Heart right ventricle (tissue), 16 donors: ENCODE data around the gene DOCK4. TPM values are rescaled to one million over a fixed set of nuclear protein-coding genes. Genes with fewer than 3 reads are reported as not detected.

Experiments
- ATAC-seq, 8 donors: fragments of 200-7000 bp; cut with Tn5 transposase; one replicate each; pipeline ENCODE4 v1.9.1; 2020; ENCODE audit warnings: mild to moderate bottlenecking in 8 of 8, moderate library complexity in 8 of 8, moderate number of reproducible peaks in 1 of 8
- DNase-seq, 2 donors: peaks; one replicate each; pipeline ENCODE4 v3.0.0-alpha.2; 2020
- H3K27ac ChIP-seq, 10 donors: fragments of 200-600 bp; sonication (generic) in 2 of 10; one replicate each; pipeline versions ENCODE4 v1.5.0 to v1.8.0; 2020 to 2022; ENCODE audit warnings: mild to moderate bottlenecking in 3 of 10
- H3K27me3 ChIP-seq, 7 donors: fragments of 200-600 bp; one replicate each; pipeline ENCODE4 v1.8.0; 2021 to 2022; ENCODE audit warnings: mild to moderate bottlenecking in 2 of 7
- H3K36me3 ChIP-seq, 9 donors: fragments of 200-600 bp; sonication (generic) in 1 of 9; one replicate each; pipeline versions ENCODE4 v1.5.0 to v1.8.0; 2020 to 2022; ENCODE audit warnings: mild to moderate bottlenecking in 2 of 9
- H3K4me1 ChIP-seq, 9 donors: fragments of 200-600 bp; sonication (generic) in 1 of 9; one replicate each; pipeline versions ENCODE4 v1.5.0 to v1.8.0; 2020 to 2022; ENCODE audit warnings: mild to moderate bottlenecking in 4 of 9
- H3K4me3 ChIP-seq, 10 donors: fragments of 200-600 bp; sonication (generic) in 2 of 10; one replicate each; pipeline versions ENCODE4 v1.5.0 to v1.8.0; 2020 to 2022; ENCODE audit warnings: mild to moderate bottlenecking in 7 of 10, moderate library complexity in 2 of 10
- H3K9me3 ChIP-seq, 11 donors: fragments of 200-600 bp in 10 of 11; sonication (generic) in 2 of 11; one replicate each; pipeline versions ENCODE4 v1.5.0 to v1.8.0; 2013 to 2022; ENCODE audit warnings: mild to moderate bottlenecking in 2 of 11, control low read depth in 1 of 11, moderate library complexity in 1 of 11
- WGBS, 2 donors: extraction: QIAGEN DNeasy Blood & Tissue Kit; methylation state at CpG; one replicate each; pipeline ENCODE4 v1.1.7; 2013; ENCODE audit warnings: inconsistent platforms in 1 of 2; 5-methylcytosine and 5-hydroxymethylcytosine counted together
- intact Hi-C, 10 donors: fragments of 100-400 bp; cut with DNase I; formaldehyde crosslinking; loops; one replicate each; pipeline versions ENCODE4 v1.11.1 to v1.14.2; 2022
- polyA plus RNA-seq, 2 donors: library from polyadenylated mRNA; stranded (reverse); fragments of 200-250 nt; gene quantifications; one replicate each; pipeline ENCODE4 v1.2.3, GENCODE V29; 2013
- total RNA-seq, 10 donors: library from RNA; stranded (reverse); fragmentation: NEBNext Ultra II Directional in 3 of 10; extraction: Animal tissue kit (Norgen Biotek cat#: 25700) in 3 of 10; gene quantifications; one replicate each; pipeline versions ENCODE4 v1.2.1 to v1.2.4, GENCODE V29; 2021 to 2023
- TF ChIP-seq, protein P1 (sequence below), 9 donors: fragments of 200-600 bp; sonication (generic) in 2 of 9; IDR thresholded peaks; one replicate each; pipeline versions ENCODE4 v1.5.0 to v1.8.0; 2021 to 2022; ENCODE audit warnings: antibody characterized with exemption in 9 of 9, mild to moderate bottlenecking in 5 of 9, moderate library complexity in 1 of 9
- donor health status: Arrhythmogenic right ventricular cardiomyopathy.
- donor health status: ischemic (EF 13 %, LVEDD 7.1; RV severe dilation, severe dysfunction).
- donor health status: healthy with polysubstance abuse.
- donor health status: DM: no; HTN: yes; CAD: no.
- donor health status: DM: no; HTN: no; CAD: no.
- donor health status: ischemic (EF 25% LVEDD 6.9; RV normal size, moderate dysfunction).
- donor health status: ischemic (EF 25% LVEDD 5.7; RV mildly dilated, moderate dysfunction).
- donor health status: healthy.
- donor health status: DM: yes; HTN: yes; CAD: no.
- donor health status: Ischemic cardiomyopathy.
- donor health status: ischemic (EF 35%, LVEDD 5.7; RV mildly dilated, moderate dysfunction).
- donor health status: nonischemic (EF 11% LVEDD 7.7; RV severe dilation, severe dysfunction).
- donor health status: DM: yes; HTN: yes; CAD: no.
- donor health status: PGD.
- donor health status: ischemic (EF 29% LVEDD 5.4; RV normal size, mild dysfunction).
- donor health status: nonischemic (EF 23%, LVEDD 6.1; RV moderate dilation, normal function).

The DOCK4 gene
- total and polyA plus RNA-seq, 12 donors = 2.6 to 26.8 (median 14.7) TPM

DNA sequence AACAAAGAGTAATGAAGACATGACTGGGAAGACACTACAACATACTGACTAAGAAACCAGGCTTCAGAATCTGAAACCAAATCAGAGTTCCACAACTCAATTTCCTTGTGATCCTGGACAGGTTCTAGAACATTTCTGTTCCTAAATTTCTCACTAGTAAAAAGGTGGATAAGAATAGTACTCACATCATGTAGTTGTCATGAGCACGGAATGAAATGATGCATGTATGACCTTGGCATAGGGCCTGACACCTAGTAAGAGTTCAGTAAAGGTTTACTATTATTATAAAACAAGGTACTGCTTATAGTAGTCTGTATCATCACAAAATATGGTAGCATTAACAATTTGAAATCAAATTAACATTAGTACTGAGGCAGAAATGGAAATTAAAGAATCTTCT, 19.9 kb downstream of the DOCK4 start:
- no peaks in the 10 kb centered on the region for H3K36me3 ChIP-seq
- peaks cover 0 to 81% (median 46%) of the 10 kb centered on the region in 9 donors for H3K4me1 ChIP-seq
- 39 to 46% methylated on average over 1 of the region's 1 CpG for WGBS, 2 donors
- no peaks in the 10 kb centered on the region for H3K27me3 ChIP-seq
- no peak for DNase-seq
- H3K4me3 ChIP-seq = no peak overlapping the region
- peak in 2 of 8 donors; percentile 38 to 53 for ATAC-seq
- TF ChIP-seq, protein P1, sequence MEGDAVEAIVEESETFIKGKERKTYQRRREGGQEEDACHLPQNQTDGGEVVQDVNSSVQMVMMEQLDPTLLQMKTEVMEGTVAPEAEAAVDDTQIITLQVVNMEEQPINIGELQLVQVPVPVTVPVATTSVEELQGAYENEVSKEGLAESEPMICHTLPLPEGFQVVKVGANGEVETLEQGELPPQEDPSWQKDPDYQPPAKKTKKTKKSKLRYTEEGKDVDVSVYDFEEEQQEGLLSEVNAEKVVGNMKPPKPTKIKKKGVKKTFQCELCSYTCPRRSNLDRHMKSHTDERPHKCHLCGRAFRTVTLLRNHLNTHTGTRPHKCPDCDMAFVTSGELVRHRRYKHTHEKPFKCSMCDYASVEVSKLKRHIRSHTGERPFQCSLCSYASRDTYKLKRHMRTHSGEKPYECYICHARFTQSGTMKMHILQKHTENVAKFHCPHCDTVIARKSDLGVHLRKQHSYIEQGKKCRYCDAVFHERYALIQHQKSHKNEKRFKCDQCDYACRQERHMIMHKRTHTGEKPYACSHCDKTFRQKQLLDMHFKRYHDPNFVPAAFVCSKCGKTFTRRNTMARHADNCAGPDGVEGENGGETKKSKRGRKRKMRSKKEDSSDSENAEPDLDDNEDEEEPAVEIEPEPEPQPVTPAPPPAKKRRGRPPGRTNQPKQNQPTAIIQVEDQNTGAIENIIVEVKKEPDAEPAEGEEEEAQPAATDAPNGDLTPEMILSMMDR (IDR thresholded peaks at IDR 0.05) = no peak
- peak overlapping the region in 5 of 10 donors; percentile 1 to 69 (median 48) for H3K27ac ChIP-seq
- no peaks in the 10 kb centered on the region for H3K9me3 ChIP-seq
- intact Hi-C loops = loop anchor here in 1 of 10 donors (10.0 kb wide), 1 partner anchor 91 kb away; no protein-coding TSS in a partner anchor

DNA sequence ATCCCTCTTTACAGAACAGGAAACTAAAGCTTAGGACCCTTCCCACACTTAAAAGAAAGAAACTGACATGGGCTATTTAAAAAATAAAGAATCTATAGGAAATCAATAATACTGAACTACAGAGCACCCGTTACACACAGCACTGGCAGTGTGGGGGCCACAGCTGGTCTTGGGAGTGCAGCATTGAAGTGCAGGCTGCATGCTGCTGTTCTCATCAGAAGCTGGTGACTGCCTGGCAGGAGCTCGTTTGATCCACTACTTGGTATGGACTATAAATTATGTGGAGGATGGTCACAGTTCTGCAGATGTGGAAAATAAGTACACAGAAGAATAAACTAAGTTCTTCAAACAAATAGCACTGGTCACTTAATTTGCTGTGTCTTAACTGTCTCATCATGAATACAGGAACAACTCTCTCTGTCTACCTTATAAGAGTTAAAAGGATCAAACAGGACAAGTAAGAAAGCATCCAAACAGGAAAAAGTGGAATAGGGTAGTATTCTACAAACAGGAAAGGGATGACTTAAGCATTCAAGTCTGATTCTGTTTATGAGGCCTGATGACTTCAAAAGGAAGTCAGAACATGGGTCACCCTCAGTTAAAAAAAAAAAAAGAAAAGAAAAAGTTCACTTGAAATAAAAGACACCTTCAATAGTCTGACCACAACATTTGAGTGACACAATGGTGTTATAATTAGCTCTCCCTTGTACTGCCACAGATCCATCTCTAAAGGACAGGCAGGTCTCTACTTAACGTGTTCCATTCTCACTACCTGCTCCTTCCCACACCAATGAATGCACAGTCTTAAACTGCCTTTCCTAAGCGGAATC, 21.0 kb downstream of the DOCK4 start:
- no peak overlapping the region for H3K4me3 ChIP-seq
- 68 to 71% methylated on average over 4 of the region's 4 CpGs for WGBS, 2 donors
- no peaks in the 10 kb centered on the region for H3K36me3 ChIP-seq
- H3K27ac ChIP-seq = peak overlapping the region in 6 of 10 donors; percentile 1 to 69 (median 40)
- ATAC-seq = peak in 7 of 8 donors; percentile 17 to 79 (median 54)
- H3K27me3 ChIP-seq = no peaks in the 10 kb centered on the region
- no peak for DNase-seq
- TF ChIP-seq, protein P1 (IDR thresholded peaks at IDR 0.05) = no peak
- no peaks in the 10 kb centered on the region for H3K9me3 ChIP-seq
- peaks cover 0 to 80% (median 53%) of the 10 kb centered on the region in 9 donors for H3K4me1 ChIP-seq
- intact Hi-C loops = loop anchor here in 1 of 10 donors (10.0 kb wide), 1 partner anchor 90 kb away; no protein-coding TSS in a partner anchor

DNA sequence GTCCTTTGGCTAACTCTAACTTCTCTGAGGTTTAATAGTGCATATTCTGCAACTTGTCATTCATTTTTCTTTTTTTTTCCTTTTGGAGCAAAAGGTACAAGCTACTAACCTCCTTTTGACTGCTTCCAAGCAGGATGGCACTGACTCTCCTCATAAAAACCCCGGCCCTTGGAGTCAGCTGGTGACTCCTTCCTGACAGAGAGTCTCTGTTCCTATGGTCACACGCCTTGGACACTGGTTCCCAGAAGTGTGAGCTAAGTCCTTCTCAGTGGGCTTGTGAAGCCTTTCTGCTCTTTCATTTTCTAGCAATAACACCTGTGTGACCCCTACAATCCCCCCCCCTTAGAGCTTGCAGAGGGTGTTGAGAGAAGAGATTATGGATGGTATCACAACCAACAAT, 21.7 kb downstream of the DOCK4 start:
- H3K27me3 ChIP-seq = no peaks in the 10 kb centered on the region
- peak overlapping the region in 1 of 10 donors; percentile 60 for H3K27ac ChIP-seq
- no peaks in the 10 kb centered on the region for H3K9me3 ChIP-seq
- peaks cover 0 to 85% (median 60%) of the 10 kb centered on the region in 9 donors for H3K4me1 ChIP-seq
- intact Hi-C loops = loop anchor here in 1 of 10 donors (10.0 kb wide), 1 partner anchor 90 kb away; no protein-coding TSS in a partner anchor
- 79 to 86% methylated on average over 2 of the region's 2 CpGs for WGBS, 2 donors
- no peak for DNase-seq
- H3K36me3 ChIP-seq = no peaks in the 10 kb centered on the region
- H3K4me3 ChIP-seq = no peak overlapping the region
- TF ChIP-seq, protein P1 (IDR thresholded peaks at IDR 0.05) = no peak
- ATAC-seq = no peak

DNA sequence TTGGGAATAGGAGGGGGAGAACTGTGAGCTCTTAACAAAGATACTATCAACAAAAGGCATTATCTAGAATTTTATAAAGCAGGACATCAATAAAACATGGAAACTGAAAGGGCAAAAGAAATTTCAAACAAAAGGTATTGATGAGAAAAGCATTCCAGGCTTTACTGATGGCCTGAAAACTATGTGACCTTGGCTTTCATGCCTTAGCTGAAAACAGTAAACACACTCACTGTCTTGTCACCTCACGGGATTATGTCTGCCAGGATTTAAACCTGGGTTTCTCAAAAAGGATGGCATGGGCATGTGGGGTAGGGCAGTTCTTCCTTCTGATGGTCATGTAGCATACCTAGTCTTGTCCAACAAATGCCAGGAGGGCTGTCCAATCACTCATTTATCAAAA, 22.9 kb downstream of the DOCK4 start:
- no peaks in the 10 kb centered on the region for H3K9me3 ChIP-seq
- H3K4me1 ChIP-seq = peaks cover 0 to 84% (median 60%) of the 10 kb centered on the region in 9 donors
- no peaks in the 10 kb centered on the region for H3K27me3 ChIP-seq
- intact Hi-C loops = loop anchor here in 1 of 10 donors (10.0 kb wide), 1 partner anchor 88 kb away; no protein-coding TSS in a partner anchor
- TF ChIP-seq, protein P1 (IDR thresholded peaks at IDR 0.05) = no peak
- WGBS, 2 donors = 84 to 88% methylated on average over 1 of the region's 1 CpG
- H3K27ac ChIP-seq = peak overlapping the region in 3 of 10 donors; percentile 7 to 49 (median 33)
- H3K4me3 ChIP-seq = no peak overlapping the region
- ATAC-seq = no peak
- no peak for DNase-seq
- no peaks in the 10 kb centered on the region for H3K36me3 ChIP-seq
